ENCODE data around the gene MMP20. TPM values are rescaled to one million over a fixed set of nuclear protein-coding genes. Genes with fewer than 3 reads are reported as not detected.

The MMP20 gene
- total RNA-seq, 4 donors from 2014 or later: not detected

- intact Hi-C loops (cut with DNase I; ENCODE audit: low total_unique reads): no loop called here
- in situ Hi-C loops (cut with MboI; ENCODE audit: low pct_ligation_motif_present in 1 of 4, low pct_unique_long_range_greater_than_20kb in 1 of 4, low sequenced_read_pairs in 3 of 4): no loop called here
- no peak for DNase-seq
Observed at GRCh38 chr11:102608699-102609098, 16.4 kb downstream of the MMP20 start.

GRCh38 chr11:102604875-102605274 lies 20.3 kb downstream of the MMP20 start:
- no peak for DNase-seq
- 84 to 88% methylated on average over 2 to 3 of the region's 3 CpGs for WGBS, 2 donors (ENCODE audit: low coverage in 1 of 2)
- Histone ChIP-seq H3K4me1 (peaks cover 0 to 3% (median 1%) of the 10 kb centered on the region in 4 donors), H3K27ac (no peak overlapping the region), H3K4me3 (no peak overlapping the region), H3K9me3 (no peaks in the 10 kb centered on the region), H3K36me3 (no peaks in the 10 kb centered on the region), H3K27me3 (no peaks in the 10 kb centered on the region)
- TF ChIP-seq CTCF (IDR thresholded peaks at IDR 0.05) (no peak), POLR2A (IDR thresholded peaks at IDR 0.05) (no peak), POLR2AphosphoS5 (IDR thresholded peaks at IDR 0.05) (no peak), EP300 (IDR thresholded peaks at IDR 0.05; ENCODE audit: low read depth) (no peak)
- intact Hi-C loops (cut with DNase I; ENCODE audit: low total_unique reads) (no loop called here), in situ Hi-C loops (cut with MboI; ENCODE audit: low pct_ligation_motif_present in 1 of 4, low pct_unique_long_range_greater_than_20kb in 1 of 4, low sequenced_read_pairs in 3 of 4) (no loop called here)

More at GRCh38 chr11:102608699-102609098, 16.4 kb downstream of the MMP20 start:
- no peaks in the 10 kb centered on the region for H3K27me3 ChIP-seq
- WGBS, 2 donors (ENCODE audit: low coverage in 1 of 2): 60 to 76% methylated on average over 1 to 3 of the region's 3 CpGs
- no peak overlapping the region for H3K27ac ChIP-seq
- no peaks in the 10 kb centered on the region for H3K9me3 ChIP-seq
- H3K36me3 ChIP-seq: no peaks in the 10 kb centered on the region
- peaks cover 0 to 4% (median 0%) of the 10 kb centered on the region in 4 donors for H3K4me1 ChIP-seq
- TF ChIP-seq POLR2A (IDR thresholded peaks at IDR 0.05) (no peak), CTCF (IDR thresholded peaks at IDR 0.05) (no peak), EP300 (IDR thresholded peaks at IDR 0.05; ENCODE audit: low read depth) (no peak), POLR2AphosphoS5 (IDR thresholded peaks at IDR 0.05) (no peak)
- no peak overlapping the region for H3K4me3 ChIP-seq

DNA sequence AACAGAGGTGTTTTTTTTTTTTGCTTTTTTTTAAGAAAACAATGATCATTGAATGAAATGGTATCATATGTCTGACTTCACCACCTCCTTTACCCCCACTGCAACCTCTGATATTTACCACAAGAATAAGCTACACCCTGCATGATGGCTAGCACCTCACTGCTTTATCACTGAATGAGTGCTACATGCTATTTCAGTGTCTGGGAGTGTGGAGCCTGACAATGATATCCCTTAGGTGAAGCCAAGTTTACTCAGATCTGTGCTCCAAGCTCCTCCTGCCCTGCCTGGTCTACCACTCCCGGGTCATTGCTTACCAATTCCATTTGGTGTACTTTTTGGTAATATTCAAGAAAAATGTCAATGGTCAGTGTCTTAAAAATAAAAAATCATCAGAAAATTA lies 21.1 kb downstream of the MMP20 start:
- DNase-seq: no peak
- intact Hi-C loops (cut with DNase I; ENCODE audit: low total_unique reads) (no loop called here), in situ Hi-C loops (cut with MboI; ENCODE audit: low pct_ligation_motif_present in 1 of 4, low pct_unique_long_range_greater_than_20kb in 1 of 4, low sequenced_read_pairs in 3 of 4) (no loop called here)
- H3K27ac ChIP-seq: no peak overlapping the region
- H3K27me3 ChIP-seq: no peaks in the 10 kb centered on the region
- H3K36me3 ChIP-seq: no peaks in the 10 kb centered on the region
- no peak overlapping the region for H3K4me3 ChIP-seq
- peaks cover 0 to 11% (median 5%) of the 10 kb centered on the region in 4 donors for H3K4me1 ChIP-seq
- H3K9me3 ChIP-seq: no peaks in the 10 kb centered on the region
- 89 to 95% methylated on average over 1 of the region's 1 CpG for WGBS, 2 donors (ENCODE audit: low coverage in 1 of 2)
- no peak for TF ChIP-seq CTCF (IDR thresholded peaks at IDR 0.05)
- TF ChIP-seq POLR2AphosphoS5 (IDR thresholded peaks at IDR 0.05): no peak
- no peak for TF ChIP-seq POLR2A (IDR thresholded peaks at IDR 0.05)
- TF ChIP-seq EP300 (IDR thresholded peaks at IDR 0.05; ENCODE audit: low read depth): no peak

- TF ChIP-seq POLR2AphosphoS5 (IDR thresholded peaks at IDR 0.05): no peak
- no peak for TF ChIP-seq POLR2A (IDR thresholded peaks at IDR 0.05)
- no peak for TF ChIP-seq EP300 (IDR thresholded peaks at IDR 0.05; ENCODE audit: low read depth)
- peaks cover 0 to 11% (median 5%) of the 10 kb centered on the region in 4 donors for H3K4me1 ChIP-seq
- no peaks in the 10 kb centered on the region for H3K9me3 ChIP-seq
- intact Hi-C loops (cut with DNase I; ENCODE audit: low total_unique reads) (no loop called here), in situ Hi-C loops (cut with MboI; ENCODE audit: low pct_ligation_motif_present in 1 of 4, low pct_unique_long_range_greater_than_20kb in 1 of 4, low sequenced_read_pairs in 3 of 4) (no loop called here)
- WGBS, 2 donors (ENCODE audit: low coverage in 1 of 2): 52 to 83% methylated on average over 5 of the region's 5 CpGs
- DNase-seq: no peak
- no peak overlapping the region for H3K4me3 ChIP-seq
- H3K27me3 ChIP-seq: no peaks in the 10 kb centered on the region
- peak overlapping the region in 1 of 4 donors; percentile 8 for H3K27ac ChIP-seq
- no peaks in the 10 kb centered on the region for H3K36me3 ChIP-seq
Observed at GRCh38 chr11:102603576-102603975, 21.6 kb downstream of the MMP20 start.

DNA sequence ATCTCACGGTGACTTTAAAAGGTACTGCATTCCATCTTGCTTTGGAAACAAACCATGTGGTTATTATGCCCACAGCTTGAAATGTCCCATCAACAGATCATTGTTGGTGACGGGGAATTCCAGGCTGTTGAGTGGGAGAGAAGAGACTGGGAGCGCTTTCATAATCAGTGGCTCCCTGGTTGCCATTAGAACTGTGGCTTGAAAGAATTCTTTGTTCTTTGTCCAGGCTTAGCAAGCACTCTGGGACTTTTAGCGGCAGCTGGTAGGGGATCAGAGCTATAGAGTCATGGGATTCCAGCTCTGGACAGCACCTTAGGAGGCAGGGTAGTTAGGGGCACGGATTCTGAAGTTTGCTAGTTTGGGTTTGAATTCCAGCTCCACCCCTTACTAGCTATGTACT lies 22.0 kb downstream of the MMP20 start:
- DNase-seq: no peak
- 47 to 48% methylated on average over 3 to 5 of the region's 5 CpGs for WGBS, 2 donors (ENCODE audit: low coverage in 1 of 2)
- H3K36me3 ChIP-seq: no peaks in the 10 kb centered on the region
- no peaks in the 10 kb centered on the region for H3K27me3 ChIP-seq
- H3K4me1 ChIP-seq: peaks cover 0 to 11% (median 5%) of the 10 kb centered on the region in 4 donors
- intact Hi-C loops (cut with DNase I; ENCODE audit: low total_unique reads) (no loop called here), in situ Hi-C loops (cut with MboI; ENCODE audit: low pct_ligation_motif_present in 1 of 4, low pct_unique_long_range_greater_than_20kb in 1 of 4, low sequenced_read_pairs in 3 of 4) (no loop called here)
- H3K4me3 ChIP-seq: no peak overlapping the region
- TF ChIP-seq EP300 (IDR thresholded peaks at IDR 0.05; ENCODE audit: low read depth) (no peak), POLR2A (IDR thresholded peaks at IDR 0.05) (no peak), CTCF (IDR thresholded peaks at IDR 0.05) (no peak), POLR2AphosphoS5 (IDR thresholded peaks at IDR 0.05) (no peak)
- H3K9me3 ChIP-seq: no peaks in the 10 kb centered on the region
- H3K27ac ChIP-seq: peak overlapping the region in 1 of 4 donors; percentile 8
